HTR-8/SVneo (cell line): Measurements from ENCODE around the gene DOCK3.
"Not testable (repeated sequence)": the region's sequence is repeated elsewhere in the genome, so short reads cannot be mapped to it uniquely, and the experiment has no call there.

Experiments
- DNase-seq: peaks from one replicate; pipeline ENCODE4 v3.0.0; 2011; ENCODE audit warnings: low spot score, mixed read lengths; ENCODE audit not compliant: insufficient read length
- FAIRE-seq: peaks from 2 replicates; lab custom pipeline; 2011; peaks lifted over from hg19 to GRCh38; lab: Jason Lieb, UNC

The DOCK3 gene

GRCh38 chr3:51340013-51340829 lies 665.5 kb downstream of the DOCK3 start:
- peak; percentile 86 for DNase-seq
- FAIRE-seq, result peak; percentile 66

DNA sequence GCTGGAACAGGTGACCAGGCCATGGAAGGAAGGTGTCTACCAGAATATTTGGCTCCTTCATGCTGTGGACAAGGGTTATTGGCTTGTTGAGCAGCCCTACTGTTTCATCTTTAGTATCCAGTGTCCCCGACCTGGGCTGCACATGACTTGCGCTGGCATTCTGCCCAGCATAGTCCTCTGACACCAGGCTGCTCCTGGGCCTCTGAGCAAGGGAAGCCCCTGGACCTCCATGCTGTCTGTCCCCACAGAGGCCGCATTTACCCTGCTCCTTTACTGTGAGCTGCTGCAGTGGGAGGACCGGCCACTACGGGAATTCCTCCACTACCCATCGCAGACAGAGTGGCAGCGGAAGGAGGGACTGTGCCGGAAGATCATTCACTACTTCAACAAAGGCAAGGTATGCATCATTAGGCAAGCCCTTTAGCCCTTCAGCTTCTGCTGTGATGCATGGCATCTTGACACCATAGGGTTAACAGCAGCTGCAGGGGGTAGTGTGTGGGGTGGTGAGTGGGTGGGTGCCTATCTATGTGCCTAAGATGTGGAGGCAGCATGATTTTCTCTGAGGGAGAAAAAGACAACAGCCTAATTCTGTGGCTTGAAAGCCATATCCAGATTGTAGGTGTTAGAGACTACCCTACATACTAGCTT lies 666.4 kb downstream of the DOCK3 start:
- peak; percentile 15 for DNase-seq

DNA sequence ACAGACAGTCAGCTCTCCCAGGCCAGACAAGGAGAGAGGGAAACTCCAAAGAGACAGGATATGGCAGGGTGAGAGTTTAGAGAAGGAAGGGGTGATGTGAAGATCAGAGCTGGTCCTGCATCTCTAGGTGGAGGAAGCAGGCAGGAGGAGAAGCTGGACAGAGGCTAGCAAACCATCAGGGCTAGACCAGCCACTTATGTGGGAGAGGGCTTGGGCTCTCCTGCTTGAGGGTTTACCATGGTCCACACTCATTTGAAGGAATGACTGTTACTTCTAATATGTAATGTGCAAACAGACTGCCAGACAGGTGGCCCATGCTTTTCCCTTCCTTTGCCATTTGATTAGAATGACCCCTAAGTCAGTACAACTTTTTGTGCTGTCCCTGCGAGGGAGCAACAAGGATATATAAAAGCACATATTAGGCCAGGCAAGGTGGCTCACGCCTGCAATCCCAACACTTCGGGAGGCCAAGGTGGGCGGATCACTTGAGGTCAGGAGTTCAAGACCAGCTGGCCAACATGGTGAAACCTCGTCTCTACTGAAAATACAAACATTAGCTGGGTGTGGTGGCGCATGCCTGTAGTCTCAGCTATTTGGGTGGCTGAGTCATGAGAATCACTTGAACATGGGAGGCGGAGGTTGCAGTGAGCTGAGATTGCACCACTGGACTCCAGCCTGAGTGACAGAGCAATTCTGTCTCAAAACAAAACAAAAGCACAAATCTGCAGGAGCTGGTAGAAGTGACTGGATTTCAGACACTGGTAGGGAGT lies 669.4 kb downstream of the DOCK3 start:
- no peak for DNase-seq

More for the DNA sequence above, 666.4 kb downstream of the DOCK3 start:
- peak; percentile 84 for FAIRE-seq

DNA sequence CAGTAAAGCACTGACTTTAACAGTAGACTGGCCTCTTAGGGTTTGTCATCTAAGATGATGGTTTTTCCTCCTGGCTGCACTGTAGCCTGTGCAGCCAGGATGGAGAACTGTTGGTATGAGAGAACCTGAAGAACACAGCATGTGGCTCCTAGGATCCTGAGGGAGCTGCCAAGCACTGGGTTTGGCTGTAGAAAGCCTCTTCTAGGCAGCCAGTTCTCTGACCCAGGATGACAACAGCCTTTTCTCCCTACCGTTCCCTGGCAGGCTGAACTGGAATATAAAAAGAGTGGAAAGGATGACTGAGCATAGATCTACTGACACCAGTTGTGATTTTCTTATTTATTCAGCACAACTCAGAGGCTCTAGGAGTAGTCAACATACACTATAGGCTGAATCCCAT lies 676.0 kb downstream of the DOCK3 start:
- FAIRE-seq (no peak), DNase-seq (no peak)

More for the DNA sequence above, 669.4 kb downstream of the DOCK3 start:
- peak; percentile 79 for FAIRE-seq

DNA sequence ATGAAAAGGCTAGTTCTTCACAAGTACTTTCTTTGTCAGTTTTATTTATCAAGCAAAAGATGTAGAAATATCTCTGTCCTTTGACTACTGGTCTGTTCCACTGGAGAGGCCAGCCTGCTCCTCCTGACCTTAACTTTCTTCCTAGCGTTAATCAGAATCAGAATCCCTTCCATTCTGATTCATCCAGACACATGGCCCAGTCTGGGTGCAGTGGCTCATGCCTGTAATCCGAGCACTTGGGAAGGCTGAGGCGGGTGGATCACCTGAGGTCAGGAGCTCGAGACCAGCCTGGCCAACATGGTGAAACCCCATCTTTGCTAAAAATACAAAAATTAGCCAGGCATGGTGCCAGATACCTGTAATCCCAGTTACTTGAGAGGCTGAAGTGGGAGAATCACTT lies 678.4 kb downstream of the DOCK3 start:
- no peak for DNase-seq
- no peak for FAIRE-seq

DNA sequence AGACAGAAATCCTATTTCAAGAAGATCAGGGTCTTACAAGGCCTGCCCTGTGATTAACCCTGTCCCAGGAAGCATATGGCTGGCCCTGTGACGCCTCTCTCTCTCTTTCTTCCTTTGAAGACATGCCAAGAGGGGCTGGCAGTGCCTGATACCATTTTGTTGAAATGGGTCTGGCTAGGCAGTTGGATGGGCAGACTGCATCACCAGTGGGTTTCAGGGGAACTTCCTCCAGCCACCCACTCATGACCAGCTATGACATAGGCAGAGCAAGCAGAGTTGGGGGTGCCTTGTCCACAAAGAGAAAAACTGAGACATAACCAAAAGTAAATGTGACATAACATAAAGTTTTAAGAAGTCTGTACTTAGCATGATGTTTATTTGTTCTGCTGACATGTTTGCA lies 679.0 kb downstream of the DOCK3 start:
- FAIRE-seq, result no peak

GRCh38 chr3:51354172-51354571 lies 679.4 kb downstream of the DOCK3 start:
- FAIRE-seq (no peak), DNase-seq (no peak)

More for the DNA sequence above, 679.0 kb downstream of the DOCK3 start:
- DNase-seq, result no peak

- FAIRE-seq, result no peak
- no peak for DNase-seq
Observed at GRCh38 chr3:51354731-51355615, 680.2 kb downstream of the DOCK3 start.

DNA sequence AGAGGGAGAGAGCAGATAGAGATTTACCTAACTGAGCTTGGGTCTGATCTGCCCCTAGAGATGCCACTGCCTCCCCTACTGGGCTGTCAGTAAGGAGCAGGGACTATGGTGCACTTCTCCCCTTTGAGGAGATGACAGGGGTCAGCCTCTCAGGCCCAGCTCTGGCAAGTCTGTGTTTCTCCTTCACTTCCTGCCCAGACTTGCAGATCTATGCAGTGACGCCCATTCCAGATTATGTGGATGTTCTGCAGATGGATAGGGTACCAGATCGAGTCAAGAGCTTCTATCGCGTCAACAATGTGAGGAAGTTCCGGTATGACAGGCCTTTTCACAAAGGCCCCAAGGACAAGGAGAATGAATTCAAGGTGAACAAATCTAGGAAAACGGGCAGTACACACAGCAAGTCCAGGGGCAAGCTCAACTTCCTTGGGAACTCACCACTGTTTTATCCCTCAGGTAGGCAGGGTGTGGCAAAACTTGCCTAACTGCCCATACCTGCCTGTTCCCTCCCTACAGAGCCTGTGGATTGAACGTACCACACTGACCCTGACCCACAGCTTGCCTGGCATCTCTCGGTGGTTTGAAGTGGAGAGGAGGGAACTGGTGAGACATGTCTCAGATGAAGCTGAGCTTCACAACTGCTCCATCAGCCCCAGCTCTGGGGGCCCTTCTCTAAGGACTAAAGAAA lies 681.3 kb downstream of the DOCK3 start:
- DNase-seq, result no peak
- FAIRE-seq, result no peak

- DNase-seq (no peak), FAIRE-seq (no peak)
Observed at GRCh38 chr3:51357856-51358255, 683.1 kb downstream of the DOCK3 start.

DNA sequence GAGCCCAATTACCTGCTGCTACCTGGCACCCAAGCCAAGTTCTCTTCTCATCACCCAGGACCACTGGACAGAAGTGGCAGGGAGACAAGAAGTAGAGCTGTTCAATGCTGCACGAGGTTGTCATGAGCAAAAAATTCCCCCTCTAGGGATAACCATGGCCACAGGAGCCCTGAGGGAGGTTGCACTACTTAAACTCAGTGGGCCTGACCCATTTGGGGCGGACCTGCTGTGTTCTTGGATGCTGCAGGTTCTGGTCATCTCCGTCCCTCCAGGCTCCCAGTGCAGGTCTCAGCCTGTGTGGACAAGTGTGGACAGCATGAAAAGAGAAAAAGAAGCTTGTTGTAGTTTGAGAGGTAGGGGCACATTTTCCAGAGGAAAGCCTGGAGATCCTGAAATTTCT lies 684.3 kb downstream of the DOCK3 start:
- FAIRE-seq (no peak), DNase-seq (no peak)

GRCh38 chr3:51360806-51361205 lies 686.1 kb downstream of the DOCK3 start:
- FAIRE-seq, result no peak
- DNase-seq, result no peak

DNA sequence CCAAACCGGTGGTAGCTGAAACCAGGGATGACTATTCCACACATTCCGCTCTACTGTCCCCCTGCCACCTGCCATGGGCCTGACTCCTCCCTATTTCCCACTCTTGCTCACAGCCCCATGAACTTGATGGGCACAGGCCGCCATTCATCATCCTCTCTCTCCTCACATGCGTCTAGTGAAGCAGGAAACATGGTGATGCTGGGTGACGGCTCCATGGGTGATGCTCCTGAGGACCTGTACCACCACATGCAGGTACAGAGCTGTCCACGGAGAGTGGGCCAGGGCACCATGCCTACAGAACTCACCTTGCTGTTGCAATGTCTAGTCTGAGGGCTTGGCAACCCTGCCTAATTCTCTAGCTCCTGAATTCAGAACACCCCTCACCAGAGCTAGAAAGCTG lies 687.0 kb downstream of the DOCK3 start:
- DNase-seq, result no peak
- FAIRE-seq, result peak; percentile 36

DNA sequence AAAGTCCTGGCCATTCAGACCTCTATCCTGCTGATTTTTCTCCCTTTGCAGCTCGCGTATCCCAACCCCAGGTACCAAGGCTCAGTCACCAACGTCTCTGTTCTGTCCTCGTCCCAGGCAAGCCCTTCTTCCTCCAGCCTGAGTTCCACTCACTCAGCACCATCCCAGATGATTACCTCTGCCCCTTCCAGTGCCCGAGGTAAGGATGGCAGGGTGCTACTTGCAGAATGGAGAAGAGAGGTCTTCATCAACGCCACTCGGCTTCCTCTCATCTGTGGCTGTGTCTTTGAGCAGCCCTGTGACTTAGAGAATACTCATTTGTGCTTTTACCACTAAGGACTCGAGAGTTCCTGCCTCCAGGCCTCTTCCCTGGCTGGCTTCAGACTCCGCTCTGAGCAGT lies 687.7 kb downstream of the DOCK3 start:
- DNase-seq, result no peak
- no peak for FAIRE-seq

- not testable (repeated sequence) for DNase-seq, FAIRE-seq
Observed at GRCh38 chr3:51368276-51368675, 693.5 kb downstream of the DOCK3 start.

GRCh38 chr3:51371943-51372557 lies 697.3 kb downstream of the DOCK3 start:
- FAIRE-seq, result peak; percentile 90

DNA sequence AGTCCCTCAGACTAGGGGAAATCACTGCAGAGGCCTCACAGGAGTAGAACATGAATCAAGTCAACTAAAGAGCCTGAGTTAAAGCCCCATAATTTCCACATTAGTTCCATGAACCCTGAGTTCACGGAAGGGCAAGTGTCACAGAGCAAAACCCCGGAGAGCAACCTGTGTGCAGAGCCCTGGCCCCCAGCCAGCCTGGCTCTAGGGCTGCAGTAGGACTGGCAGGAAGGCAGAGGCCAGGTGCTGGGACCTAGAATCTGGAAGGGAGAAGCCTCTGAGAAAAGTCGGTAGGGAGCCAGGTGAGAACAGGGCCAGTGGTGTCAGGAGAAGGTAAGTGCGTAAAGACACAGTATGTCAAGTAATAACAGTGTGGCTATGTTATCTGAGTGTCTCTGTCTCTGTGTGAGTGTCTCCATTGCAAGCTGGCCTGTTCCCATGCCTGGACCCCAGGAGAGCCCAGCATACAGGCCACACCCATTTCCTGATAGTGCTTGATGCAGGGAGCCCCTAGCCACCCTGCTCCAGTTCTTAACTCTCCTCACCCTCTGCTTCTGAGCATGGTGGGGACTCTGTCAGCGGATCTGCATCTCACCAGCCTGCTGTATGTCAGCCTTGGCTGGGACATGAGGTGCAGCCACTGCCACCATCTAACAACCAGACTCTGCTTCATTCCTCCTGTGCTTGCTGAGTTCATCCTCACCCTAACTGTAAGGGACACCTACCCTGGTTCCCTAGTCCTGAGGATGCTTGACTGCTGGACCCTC lies 699.1 kb downstream of the DOCK3 start:
- no peak for FAIRE-seq
- no peak for DNase-seq

More at GRCh38 chr3:51371943-51372557, 697.3 kb downstream of the DOCK3 start:
- DNase-seq, result no peak

- no peak for DNase-seq
- FAIRE-seq, result no peak
Observed at GRCh38 chr3:51374456-51374855, 699.7 kb downstream of the DOCK3 start.
